Measurements from ENCODE around the gene PLXNA3.

PLXNA3 gene

DNA sequence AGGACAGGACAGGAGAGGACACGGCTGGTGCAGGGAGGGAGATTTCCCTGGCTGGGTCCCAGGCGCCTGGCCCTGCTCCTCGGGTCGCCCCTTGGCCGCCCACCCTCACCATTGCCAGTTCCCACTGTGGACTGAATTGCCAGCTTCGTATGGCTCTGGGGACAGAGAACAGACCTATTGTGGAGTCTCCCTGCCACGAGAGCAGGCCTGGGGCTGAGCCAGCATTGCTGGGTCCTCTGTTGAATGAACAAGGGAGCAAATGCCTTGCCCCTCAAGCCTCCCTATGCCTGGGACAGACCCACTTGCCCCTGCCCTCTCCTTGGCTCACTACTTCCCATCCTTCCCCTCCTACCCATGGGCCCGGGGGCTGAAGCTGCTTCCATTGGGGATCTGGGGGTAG, 4.3 kb downstream of the PLXNA3 start:
- DNase-seq: no peak

DNA sequence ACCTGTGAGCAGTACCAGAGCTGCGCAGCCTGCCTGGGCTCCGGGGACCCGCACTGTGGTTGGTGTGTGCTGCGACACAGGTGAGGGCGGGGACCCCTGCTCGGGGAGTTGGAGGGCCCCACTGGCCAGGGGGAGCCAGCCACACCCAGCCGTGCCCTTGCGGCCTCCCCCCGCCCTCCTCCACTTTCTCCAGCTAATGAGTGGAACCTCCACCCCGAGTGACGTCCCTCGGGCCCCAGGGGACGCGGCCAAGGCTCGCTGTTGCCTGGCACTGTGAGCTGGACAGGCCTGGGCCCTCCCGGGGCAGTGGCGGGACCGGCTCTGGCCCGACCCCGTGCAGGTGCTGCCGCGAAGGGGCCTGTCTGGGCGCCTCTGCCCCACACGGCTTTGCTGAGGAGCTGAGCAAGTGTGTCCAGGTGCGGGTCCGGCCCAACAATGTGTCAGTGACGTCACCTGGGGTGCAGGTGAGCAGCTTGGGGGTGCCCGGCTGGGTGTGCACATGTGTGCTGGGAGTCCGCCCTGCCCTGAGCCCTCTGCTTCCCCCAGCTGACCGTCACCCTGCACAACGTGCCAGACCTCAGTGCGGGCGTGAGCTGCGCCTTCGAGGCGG, 5.6 kb downstream of the PLXNA3 start:
- no peak for DNase-seq

DNA sequence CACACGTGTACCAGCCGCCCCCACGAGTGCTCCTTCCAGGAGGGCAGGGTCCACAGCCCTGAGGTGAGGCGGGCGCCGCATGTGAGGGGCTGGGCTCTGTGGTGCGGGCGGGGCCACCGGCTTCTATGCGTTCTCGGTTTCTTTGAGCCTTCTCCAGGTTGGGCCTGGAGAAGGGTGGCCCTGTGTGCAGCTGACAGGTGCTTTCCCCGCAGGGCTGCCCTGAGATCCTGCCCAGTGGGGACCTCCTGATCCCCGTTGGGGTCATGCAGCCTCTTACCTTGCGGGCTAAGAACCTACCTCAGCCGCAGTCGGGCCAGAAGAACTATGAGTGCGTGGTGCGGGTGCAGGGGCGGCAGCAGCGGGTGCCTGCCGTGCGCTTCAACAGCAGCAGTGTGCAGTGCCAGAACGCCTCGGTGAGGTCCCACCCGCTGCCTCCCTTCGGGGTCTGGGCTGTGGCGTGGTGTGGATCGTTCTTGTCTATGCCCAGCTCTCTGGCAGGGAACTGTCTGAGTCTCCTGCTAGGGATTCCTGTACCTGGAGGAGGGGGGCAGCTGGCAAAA, 6.8 kb downstream of the PLXNA3 start:
- no peak for DNase-seq

DNA sequence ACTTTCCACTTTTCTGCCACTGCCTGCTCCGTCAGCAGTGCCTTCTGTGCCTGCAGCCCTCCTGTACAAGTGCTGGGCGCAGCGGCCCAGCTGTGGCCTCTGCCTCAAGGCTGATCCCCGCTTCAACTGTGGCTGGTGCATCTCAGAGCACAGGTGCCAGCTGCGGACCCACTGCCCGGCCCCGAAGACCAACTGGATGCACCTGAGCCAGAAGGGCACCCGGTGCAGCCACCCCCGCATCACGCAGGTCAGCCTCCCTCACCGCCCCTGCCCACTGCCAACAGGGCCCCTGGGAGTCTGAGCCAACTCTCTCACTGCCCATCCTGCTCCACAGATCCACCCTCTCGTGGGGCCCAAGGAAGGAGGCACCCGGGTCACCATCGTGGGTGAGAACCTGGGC, 7.5 kb downstream of the PLXNA3 start:
- no peak for DNase-seq

DNA sequence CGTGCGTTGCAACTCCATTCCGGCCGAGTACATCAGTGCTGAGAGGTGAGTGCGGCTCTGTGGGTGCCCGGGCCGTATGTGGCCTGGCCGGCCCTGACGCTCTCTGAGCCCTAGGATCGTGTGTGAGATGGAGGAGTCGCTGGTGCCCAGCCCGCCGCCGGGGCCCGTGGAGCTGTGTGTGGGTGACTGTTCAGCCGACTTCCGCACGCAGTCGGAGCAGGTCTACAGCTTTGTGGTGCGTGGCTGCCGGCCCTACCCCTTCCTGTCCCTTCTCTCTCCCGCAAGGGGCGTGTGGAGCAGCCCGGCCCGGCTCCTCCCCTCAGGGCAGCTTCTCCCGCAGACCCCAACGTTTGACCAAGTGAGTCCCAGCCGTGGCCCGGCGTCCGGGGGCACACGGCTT, 8.0 kb downstream of the PLXNA3 start:
- no peak for DNase-seq

DNA sequence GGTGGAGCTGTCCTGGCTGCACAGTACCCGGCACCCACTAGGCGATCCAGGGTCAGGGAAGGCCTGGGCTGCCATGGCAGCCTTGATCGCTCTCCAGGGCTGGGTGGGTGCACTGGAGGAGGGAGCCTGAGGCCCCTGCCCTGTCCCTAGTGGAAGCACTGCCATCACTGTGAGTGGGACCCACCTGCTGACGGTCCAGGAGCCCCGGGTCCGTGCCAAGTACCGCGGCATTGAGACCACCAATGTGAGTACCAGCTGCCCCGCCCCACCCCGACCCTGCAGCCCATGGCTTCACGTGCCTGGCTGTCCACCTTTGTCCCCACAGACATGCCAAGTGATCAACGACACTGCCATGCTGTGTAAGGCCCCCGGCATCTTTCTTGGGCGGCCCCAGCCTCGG, 8.8 kb downstream of the PLXNA3 start:
- no peak for DNase-seq

DNA sequence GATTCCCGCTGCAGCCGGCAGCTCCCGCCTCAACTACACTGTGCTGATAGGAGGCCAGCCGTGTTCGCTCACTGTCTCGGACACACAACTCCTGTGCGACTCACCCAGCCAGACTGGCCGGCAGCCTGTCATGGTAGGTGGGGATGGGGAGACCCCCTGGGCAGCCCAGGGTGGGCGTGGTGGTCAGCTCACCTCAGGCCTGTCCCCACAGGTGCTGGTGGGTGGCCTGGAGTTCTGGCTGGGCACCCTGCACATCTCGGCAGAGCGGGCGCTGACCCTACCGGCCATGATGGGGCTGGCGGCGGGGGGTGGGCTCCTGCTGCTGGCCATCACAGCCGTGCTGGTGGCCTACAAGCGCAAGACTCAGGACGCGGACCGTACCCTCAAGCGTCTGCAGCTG, 9.5 kb downstream of the PLXNA3 start:
- no peak for DNase-seq

DNA sequence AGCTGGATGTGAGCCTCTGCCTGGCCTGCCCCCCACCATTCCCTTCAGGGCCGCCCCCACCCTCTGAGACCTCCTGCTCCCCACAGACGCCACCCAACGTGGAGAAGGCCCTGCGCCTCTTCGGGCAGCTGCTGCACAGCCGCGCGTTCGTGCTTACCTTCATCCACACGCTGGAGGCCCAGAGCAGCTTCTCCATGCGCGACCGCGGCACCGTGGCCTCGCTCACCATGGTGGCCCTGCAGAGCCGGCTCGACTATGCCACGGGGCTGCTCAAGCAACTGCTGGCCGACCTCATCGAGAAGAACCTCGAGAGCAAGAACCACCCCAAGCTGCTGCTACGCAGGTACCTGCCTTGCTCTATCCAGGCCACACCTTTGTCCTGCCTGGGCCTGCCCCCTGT, 10.1 kb downstream of the PLXNA3 start:
- no peak for DNase-seq

DNA sequence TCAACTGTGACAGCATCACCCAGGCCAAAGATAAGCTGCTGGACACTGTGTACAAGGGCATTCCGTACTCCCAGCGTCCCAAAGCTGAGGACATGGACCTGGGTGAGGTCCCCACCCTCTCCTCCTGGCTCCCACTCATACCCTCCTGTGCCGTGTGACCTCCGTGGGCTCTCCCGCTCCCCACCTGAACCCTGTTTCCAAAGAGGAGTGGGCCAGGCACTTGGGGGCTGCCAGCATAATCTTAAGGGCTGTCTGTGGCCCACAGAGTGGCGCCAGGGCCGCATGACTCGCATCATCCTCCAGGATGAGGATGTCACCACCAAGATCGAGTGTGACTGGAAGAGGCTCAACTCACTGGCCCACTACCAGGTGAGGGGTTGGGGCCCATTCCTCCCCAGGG, 11.0 kb downstream of the PLXNA3 start:
- DNase-seq: no peak

DNA sequence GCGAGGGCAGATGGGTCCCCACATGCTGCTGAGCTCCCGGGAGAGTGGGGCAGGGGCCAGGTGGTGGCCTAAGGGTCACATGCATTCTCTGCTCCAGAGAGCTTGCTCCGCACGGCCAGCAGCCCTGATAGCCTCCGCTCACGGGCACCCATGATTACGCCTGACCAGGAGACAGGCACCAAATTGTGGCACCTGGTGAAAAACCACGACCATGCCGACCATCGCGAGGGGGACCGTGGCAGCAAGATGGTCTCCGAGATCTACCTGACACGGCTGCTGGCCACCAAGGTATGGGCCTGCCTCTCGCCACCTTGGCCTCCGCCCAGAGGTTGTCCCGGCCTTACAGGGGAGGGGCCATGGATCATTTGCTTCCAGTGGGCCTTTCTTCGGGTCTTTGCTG, 11.8 kb downstream of the PLXNA3 start:
- no peak for DNase-seq

DNA sequence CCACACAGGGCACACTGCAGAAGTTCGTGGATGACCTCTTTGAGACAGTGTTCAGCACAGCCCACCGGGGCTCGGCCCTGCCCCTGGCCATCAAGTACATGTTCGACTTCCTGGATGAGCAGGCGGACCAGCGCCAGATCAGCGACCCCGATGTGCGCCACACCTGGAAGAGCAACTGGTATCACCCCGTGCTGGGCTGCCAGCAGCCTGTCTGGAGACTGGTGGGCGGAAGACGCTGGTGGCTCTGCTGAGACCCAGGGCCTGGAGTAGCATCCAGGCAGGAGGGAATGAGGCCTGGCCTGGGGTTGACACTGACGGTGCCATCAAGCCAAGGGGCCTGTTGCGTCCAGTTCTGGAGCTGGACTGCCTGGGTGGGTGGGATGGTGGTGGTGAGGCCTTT, 12.4 kb downstream of the PLXNA3 start:
- DNase-seq: no peak

DNA sequence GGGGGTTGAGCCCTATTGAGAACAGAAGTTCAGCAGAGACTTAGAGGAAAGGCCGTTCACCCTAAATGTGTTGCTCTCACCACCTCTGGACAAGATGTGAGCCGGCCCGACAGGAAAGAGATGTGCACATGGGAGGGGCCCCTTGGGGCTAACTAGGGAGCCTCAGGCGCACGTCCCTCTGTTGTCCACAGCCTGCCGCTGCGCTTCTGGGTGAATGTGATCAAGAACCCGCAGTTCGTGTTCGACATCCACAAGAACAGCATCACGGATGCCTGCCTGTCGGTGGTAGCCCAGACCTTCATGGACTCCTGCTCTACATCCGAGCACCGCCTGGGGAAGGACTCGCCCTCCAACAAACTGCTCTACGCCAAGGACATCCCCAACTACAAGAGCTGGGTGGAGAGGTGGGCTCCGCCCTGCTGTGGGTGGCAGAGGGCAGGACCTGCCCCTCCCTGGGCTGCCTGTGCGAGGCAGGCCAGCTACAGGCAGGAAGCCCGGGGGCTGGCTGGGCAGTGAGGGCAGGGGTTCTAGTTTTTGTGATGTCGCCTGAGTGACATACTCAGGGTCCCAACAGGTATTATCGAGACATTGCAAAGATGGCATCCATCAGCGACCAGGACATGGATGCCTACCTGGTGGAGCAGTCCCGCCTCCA, 13.0 kb downstream of the PLXNA3 start:
- DNase-seq: peak; percentile 17

DNA sequence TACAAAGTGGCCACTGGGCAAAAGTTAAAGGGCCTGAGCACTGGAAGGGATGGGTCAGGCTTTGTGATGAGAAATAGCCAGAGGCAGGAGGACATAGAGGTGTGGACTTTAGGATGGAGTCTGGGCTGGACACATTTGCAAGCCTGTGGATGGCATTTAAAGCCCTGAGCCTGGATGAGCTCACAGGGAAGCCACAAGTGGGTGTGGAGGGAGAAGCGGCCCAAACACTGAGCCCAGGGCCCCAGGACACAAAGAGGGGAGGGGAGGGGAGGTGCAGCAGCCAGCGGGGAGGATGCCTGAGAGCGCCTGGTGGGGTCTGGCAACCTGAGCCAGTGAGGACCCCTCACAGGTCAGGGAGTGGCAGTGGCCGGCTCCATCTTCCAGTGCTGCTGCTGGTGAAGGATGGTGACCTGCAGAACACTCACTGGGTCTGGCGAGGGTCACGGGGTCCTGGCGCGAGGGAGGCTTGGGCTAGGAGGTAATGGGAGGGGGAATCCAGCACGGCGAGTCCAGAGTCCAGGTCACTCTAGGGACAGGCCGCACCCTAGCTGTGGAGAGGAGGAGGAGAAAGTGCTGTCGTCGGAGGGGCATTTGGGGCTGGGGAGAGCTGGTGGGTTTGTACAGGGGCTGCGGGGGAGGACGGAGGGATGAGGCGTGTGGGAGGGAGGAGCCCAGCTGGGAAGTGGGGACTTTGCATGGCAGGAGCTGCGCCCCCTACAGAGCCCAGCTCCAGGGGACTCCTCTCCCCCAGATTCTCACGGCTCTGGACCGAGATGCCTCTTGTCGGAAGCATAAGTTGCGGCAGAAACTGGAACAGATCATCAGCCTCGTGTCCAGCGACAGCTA, 14.0 kb downstream of the PLXNA3 start:
- DNase-seq: no peak

DNA sequence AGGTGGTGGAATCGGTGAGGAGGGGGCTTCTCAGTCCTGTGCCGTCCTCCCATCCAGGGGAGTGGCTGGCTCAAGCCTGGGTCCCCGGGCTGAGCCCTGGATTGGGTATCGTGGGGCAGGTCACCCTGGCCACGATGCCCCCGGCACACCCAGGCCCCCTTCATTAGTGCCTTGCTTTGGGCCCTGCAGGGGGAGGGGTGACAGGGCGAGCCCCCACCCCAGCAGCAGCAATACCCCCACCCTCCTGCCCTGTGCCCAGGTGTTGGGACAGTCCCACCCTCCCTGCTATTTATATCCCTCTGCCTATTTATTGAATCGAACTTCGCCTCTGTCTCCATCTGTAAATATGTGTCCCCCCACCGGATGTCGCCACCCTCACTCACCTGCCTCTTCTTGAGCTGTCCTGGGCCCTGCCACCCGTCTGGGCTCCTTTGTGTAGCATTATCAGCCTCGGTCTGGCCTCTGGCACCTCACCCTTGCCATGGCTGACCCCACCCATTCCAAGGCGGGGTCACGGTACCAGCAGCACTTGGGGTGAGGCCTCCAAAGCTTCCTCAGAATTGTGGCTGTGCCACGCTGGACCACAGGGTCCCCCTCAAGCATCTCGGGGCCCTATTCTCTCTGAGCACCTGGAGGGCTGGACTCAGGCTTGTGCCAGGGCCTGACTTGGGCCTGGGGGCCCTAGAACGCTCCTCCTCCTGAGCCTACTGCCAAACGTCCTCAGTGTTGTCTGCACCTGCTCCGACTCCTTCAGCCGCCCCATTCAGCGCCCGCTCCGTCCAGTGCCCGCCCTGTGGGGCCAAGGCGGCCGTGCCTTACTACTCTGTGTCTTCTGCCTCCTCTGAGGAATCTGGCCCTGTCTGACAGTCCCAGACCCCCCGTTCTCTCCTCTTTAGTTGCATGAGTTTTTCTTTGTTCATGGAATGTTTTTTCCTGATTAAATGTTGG, 14.9 kb downstream of the PLXNA3 start:
- DNase-seq: peak; percentile 76

DNA sequence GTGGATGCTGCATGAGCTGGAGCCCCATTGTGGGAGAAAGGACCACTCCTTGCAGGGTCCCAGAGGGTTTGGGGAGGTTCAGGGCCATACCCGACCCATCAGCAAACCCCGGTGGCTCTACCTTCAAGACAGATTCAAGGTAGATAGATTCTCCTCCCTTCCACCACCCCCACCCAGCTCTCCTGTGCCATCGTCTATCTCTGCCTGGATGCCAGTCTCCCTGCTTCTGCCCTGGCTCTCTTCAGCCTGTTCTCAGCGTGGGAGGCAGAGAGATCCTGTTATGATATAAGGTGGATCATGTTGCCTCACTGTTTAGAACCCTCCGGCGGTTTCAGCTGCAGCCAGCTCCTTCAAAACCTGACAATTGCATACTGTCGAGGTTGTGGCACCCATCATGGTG, 15.6 kb downstream of the PLXNA3 start:
- no peak for DNase-seq

DNA sequence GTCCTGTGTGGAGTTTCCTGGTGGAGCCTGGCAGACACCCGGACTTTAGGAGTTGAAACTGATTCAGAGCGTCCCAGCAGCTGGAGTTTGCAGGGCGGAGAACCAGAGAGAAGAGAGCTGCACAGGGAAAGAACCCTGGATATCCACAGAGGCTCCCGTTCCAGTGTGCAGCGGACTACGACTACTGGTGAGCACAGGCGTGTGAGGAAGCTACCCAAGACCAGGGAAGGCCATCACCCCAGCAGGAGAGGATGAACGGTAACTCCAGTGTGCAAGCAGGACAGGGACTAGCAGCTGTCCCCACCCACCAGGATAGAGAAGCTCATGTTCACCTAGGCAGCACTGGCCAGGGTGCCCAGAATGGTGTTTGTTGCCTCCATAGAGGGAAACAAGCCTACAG, 18.7 kb downstream of the PLXNA3 start:
- no peak for DNase-seq

DNA sequence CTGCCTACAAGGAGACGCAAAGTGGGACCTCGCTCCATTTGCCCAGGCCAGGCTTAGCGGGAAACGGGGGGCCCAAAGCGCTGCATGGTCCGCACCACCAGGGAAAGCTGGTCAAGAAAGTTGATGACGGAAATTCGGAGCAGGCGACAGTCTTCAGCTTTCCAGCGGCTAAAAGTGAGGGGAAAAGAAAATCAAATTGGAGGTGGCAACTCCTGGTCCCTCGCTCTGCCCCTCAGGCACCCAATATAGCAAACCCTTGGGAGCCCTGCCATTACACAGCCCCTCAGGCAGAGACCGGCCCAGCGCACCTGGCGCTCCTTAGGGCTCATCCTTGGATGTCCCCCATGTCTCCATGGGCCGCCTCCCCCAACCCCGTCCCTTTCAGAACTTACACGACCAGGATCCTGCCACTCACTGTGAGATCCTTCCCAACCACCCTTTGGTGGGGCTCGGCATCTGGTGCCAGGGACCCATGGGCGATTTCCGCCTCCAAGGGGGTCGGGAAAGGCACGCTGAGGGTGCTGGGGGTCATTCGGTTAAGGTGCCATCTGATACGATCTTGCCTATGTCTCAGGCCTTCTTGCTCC, 19.9 kb downstream of the PLXNA3 start:
- no peak for DNase-seq

DNA sequence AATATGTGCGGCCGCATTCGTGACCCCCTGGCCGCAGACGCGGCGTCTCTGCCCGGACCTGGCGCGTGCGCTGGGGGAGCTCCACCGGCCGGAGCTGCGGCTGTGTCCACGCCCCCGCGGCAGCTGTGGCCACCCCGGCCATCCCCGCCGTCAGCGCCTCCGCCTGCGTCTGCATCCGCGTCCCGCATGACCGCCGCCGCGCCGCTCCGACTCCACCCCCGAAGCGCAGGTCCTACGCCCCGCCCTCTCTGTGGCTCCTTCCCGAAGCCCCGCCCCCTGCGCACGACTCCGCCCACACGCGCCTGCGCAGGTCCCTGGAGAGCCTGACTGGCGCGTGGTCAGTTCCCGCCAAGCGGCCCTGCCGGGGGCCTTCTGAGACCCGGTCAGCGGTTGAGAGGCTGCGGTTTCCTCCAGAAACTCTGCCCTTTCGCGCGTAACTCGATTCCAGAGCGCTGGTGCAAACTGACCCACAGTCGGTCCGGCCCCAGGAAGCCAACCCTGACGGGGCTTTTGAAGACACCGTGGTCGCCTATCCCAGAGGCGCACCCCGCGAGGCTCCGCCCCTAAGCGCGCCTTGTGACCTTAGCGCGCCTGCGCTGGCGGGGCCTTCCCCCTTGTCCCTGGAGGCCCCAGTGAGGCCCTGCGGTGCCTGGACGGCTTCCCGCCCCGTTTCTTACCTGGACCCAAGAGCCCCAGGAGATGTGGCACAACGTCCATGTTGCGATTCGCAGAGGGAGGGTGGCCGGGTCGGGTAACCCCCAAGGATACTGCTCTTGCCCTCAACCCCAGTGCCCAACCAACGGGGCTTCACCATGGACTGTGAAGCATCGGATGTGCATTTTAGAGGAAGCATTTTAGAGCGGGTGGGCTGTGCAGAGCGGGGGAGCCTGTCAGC, 20.9 kb downstream of the PLXNA3 start, which contains the start of gene LAGE3:
LAGE3 (minus strand) TSS at position 554 of the 895 bp plus-strand sequence; CDS start at position 188, 366 bp downstream.
- peak; percentile 89 for DNase-seq

DNA sequence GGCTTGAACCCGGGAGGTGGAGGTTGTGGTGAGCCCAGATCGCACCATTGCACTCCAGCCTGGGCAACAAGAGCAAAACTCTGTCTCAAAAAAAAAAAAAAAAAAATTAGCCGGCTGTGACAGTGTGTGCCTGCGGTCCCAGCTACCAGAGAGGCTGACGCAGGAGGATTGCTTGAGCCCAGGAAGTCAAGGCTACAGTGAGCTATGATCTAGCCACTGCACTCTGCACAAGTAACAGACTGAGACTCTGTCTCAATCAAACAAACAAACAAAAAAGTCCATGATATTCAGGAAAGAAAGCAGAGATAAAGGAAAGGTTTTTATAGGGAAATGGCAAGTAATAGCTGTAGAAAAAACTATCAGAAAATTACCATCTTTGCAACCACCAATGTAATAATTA, 23.1 kb downstream of the PLXNA3 start:
- no peak for DNase-seq

DNA sequence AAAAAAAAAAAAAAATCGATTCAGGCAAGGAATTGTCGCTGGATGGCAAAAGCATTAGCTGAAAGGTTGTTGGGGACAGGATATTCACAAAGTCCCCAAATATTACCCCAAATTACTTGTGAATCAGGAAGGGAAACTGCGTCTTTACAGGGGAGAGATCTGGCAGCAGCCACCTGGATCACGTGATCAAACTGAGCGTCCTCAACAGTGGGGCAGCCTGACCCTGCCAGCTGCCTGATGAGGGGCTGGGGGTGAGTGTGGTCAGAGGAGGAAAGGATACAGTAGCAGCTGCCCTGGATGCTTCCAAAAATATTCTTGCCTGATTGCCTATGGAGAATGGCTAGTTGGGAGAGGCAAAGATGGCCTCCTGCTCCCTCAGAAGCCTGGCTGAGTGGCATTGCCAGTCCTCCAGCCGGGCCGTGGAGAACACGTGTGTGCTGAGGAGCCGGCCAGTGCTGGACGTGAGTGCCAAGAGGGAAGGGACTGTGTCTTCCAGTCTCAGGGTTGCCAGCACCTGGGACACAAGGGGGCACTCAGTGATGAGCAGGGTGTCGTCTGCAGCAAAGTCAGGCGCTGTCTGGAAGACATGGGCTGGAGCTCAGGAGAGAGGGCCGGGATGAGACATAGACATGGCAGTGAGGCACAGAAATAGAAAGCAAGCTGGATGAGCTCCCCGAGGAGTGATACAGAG, 24.0 kb downstream of the PLXNA3 start:
- DNase-seq: no peak
